ENCODE data around the gene DNAH8.

The DNAH8 gene

DNA sequence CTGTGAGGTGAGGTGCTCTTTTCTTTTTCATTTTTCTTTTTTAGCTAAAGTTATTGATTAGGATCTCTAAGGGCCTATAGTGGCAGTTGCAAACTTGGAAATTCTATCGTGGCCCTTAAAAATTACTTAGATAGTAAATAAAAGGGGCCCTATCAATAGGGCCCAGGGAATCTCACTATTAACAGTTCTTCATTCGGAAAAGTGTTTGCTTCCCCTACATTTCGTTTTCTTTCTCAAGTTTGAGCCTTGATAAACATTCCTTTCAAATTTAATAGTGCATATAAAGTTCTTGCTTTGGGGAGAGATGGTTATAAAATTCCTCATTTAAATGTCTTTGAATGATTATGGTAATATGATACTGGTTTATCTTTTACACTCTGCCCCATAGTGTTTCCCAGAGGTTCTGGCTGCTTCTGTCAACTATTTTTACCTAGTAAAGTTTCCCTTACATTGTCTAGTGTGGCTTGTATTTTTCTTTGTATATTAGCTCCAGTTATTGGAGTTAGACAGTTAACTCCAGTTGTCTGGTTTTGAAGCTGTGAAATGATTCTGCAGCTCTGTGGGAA is 263.1 kb downstream of the DNAH8 start:
- peaks cover 12% of the 10 kb centered on the region; the same call in 1 of the 2 replicates for H3K27me3 ChIP-seq (ENCODE audit: low read depth)

DNA sequence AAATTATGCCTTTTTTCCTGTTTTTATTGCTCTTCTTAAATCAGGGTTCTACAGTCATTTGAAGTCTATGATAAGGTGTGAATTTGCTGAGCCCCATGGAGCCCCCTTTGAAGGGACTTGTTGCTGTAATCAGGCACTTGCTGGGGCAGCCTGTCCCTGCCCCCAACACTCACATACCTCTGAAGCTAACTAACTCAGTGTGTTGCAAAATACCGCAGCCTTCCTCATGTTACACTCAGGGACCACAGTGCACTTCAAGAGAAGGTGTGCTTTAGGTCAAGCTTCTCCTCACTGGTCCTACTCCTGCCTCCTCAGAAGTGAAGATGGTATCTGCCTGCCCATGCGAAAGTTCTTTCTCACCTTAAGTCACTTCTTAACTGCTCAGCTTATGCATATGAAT is 267.4 kb downstream of the DNAH8 start:
- Histone ChIP-seq H3K4me3 (no peak overlapping the region), H3K4me1 (no peaks in the 10 kb centered on the region), H3K27me3 (ENCODE audit: low read depth) (peaks cover 27% of the 10 kb centered on the region), H3K36me3 (replicated peaks) (no peaks in the 10 kb centered on the region), H3K9me3 (no peaks in the 10 kb centered on the region)
- in situ Hi-C loops (cut with MboI; ENCODE audit: low sequenced_read_pairs), result no loop called here
- DNase-seq (ENCODE audit: low spot score in 2 of 2), result no peak

More for the DNA sequence above, 263.1 kb downstream of the DNAH8 start:
- DNase-seq (ENCODE audit: low spot score in 2 of 2), result no peak
- in situ Hi-C loops (cut with MboI; ENCODE audit: low sequenced_read_pairs), result loop anchor here (10.0 kb wide), 1 partner anchor 327 kb away; no protein-coding TSS in a partner anchor
- Histone ChIP-seq H3K36me3 (replicated peaks) (no peaks in the 10 kb centered on the region), H3K4me1 (no peaks in the 10 kb centered on the region), H3K9me3 (no peaks in the 10 kb centered on the region), H3K4me3 (no peak overlapping the region)

DNA sequence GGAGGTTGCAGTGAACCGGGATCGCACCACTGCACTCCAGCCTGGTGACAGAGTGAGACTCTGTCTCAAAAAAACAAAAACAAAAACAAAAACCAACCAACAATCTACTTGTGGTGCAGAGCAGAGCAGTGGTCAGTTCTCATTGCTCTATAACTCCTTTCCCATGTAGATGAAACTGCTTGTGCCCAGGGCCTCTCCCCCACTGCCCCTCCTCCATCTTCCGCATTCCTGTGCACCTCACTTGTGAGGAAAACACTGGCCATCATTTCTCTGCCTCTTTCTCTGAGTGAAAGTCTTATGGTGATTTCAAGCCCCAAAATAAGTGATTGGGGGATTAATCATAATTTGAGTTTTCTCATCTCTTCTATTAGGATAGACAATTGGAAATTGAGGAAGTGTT is 269.6 kb downstream of the DNAH8 start:
- in situ Hi-C loops (cut with MboI; ENCODE audit: low sequenced_read_pairs), result no loop called here
- Histone ChIP-seq H3K27me3 (ENCODE audit: low read depth) (peaks cover 23% of the 10 kb centered on the region), H3K9me3 (no peaks in the 10 kb centered on the region), H3K36me3 (replicated peaks) (no peaks in the 10 kb centered on the region), H3K4me3 (no peak overlapping the region), H3K4me1 (no peaks in the 10 kb centered on the region)
- DNase-seq (ENCODE audit: low spot score in 2 of 2), result no peak

DNA sequence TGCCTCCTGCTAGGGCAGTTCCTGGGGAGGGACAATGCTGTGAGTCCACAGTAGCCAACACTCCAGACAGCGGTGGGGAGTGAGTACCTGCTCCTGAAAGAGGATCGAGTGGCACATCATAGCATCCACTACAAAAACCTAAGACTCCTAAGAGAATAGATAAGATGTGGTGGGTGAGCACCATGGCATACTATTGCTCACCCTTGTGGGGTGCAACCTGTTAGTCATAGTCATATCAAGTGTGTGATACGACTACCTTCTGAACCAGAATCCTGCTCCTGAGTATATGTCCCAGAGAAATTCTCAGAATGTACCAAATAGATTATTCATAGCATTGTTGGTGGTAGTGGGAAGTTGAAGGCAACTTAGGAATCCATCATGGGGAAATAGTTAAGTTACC is 270.7 kb downstream of the DNAH8 start:
- in situ Hi-C loops (cut with MboI; ENCODE audit: low sequenced_read_pairs), result no loop called here
- Histone ChIP-seq H3K4me3 (no peak overlapping the region), H3K36me3 (replicated peaks) (no peaks in the 10 kb centered on the region), H3K4me1 (no peaks in the 10 kb centered on the region), H3K9me3 (no peaks in the 10 kb centered on the region), H3K27me3 (ENCODE audit: low read depth) (peaks cover 23% of the 10 kb centered on the region)
- no peak for DNase-seq (ENCODE audit: low spot score in 2 of 2)

DNA sequence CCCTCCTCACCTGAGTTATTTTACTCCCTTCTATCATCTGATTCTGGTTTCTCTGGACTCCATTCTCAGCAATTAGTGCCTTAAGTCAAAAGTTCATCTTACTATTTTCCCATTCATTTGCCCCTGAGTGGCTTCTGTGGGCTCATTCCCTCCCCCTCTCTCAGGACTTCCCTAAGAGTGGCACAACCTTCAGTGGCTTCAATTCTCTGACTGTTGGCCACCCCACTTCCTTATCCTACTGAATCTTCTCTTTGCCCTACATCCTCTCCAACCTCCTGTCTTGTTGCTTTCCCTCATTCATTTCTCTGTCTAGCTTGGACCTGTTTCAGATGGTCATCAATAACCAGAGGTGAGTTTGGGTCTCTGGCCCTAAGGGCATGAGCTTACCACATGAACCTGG is 272.4 kb downstream of the DNAH8 start:
- Histone ChIP-seq H3K4me1 (no peaks in the 10 kb centered on the region), H3K36me3 (replicated peaks) (no peaks in the 10 kb centered on the region), H3K4me3 (no peak overlapping the region), H3K27me3 (ENCODE audit: low read depth) (peaks cover 23% of the 10 kb centered on the region), H3K9me3 (no peaks in the 10 kb centered on the region)
- in situ Hi-C loops (cut with MboI; ENCODE audit: low sequenced_read_pairs), result no loop called here
- no peak for DNase-seq (ENCODE audit: low spot score in 2 of 2)

DNA sequence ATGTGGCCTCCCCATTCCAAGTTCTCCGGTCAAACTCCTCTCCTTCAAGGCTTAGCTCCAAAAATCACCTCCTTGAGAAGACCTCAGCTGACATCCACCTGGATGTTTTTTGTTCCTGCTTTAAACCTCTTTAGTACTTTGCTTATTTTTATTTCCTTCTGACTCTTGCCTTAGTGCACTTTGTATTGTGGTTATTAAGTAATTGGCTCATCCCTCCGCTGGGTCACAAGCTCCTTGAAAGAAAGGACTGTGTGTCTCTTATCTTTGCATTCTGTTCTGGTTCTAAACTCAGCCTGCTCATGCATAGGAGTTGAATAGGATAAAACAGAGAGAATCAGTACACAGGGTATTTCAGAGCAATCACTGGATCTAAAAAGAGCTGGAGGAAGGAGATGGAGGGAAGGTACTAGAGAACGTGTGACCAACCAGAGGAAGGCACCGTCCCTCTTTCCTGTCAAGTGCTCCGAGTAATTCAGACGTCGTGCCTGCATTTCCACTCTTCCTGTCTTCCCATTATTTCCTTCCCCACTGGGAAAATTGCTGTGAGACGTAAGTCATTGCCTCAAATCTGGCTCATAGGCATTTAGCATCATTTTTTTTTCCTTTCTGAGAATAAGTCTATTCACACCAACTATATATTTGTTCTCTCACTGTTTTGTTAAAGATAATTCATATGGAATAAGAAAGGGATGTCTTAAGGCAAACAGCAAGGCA is 273.8 kb downstream of the DNAH8 start:
- H3K27me3 ChIP-seq (ENCODE audit: low read depth), result peaks cover 25% of the 10 kb centered on the region
- no peaks in the 10 kb centered on the region for H3K36me3 ChIP-seq (replicated peaks)
- no peaks in the 10 kb centered on the region for H3K4me1 ChIP-seq
- DNase-seq (ENCODE audit: low spot score in 2 of 2), result no peak
- H3K9me3 ChIP-seq, result no peaks in the 10 kb centered on the region
- in situ Hi-C loops (cut with MboI; ENCODE audit: low sequenced_read_pairs), result no loop called here
- no peak overlapping the region for H3K4me3 ChIP-seq

DNA sequence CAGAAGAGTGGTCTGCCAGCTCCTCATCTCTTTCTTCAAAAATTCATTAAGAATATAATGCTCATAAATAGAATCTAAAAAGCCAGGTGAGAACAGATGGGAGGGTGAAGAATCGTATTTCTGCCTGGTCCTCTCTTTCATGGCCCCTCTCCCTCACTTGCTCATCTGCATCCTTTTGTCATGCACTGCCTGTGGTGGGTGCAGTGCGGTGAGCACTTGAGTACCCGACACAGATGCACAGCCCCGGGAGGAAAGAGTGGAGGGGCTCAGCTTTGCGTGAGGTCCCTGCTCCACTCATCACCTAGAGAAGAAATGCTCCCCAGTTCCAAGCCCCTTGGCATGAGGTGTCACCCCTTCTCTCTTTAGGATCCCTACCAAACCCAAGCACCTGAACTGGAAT is 275.4 kb downstream of the DNAH8 start:
- Histone ChIP-seq H3K4me3 (no peak overlapping the region), H3K27me3 (ENCODE audit: low read depth) (peaks cover 19% of the 10 kb centered on the region), H3K4me1 (no peaks in the 10 kb centered on the region), H3K9me3 (no peaks in the 10 kb centered on the region), H3K36me3 (replicated peaks) (no peaks in the 10 kb centered on the region)
- in situ Hi-C loops (cut with MboI; ENCODE audit: low sequenced_read_pairs), result no loop called here
- no peak for DNase-seq (ENCODE audit: low spot score in 2 of 2)

DNA sequence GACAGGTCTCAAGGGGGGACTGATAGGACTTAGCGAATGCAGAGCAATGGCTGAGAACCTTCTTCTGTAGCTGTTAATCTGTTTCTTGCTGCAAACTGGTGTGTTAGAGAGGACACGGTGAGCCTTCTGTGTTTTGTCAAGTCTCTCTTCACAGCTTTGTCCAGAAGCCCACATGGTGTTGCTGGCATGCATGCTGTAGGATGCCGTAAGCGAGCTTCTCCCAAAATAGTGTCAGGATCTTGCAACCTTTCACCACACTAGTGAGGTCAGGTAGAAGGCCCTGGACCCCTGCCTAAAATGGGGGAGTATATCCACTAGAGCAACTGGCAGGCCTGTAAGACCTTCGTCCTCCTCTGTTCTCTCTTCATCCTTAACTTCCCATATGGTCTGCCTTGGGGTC is 281.6 kb downstream of the DNAH8 start:
- DNase-seq (ENCODE audit: low spot score in 2 of 2), result no peak
- no peaks in the 10 kb centered on the region for H3K9me3 ChIP-seq
- peaks cover 27% of the 10 kb centered on the region for H3K27me3 ChIP-seq (ENCODE audit: low read depth)
- no peaks in the 10 kb centered on the region for H3K36me3 ChIP-seq (replicated peaks)
- in situ Hi-C loops (cut with MboI; ENCODE audit: low sequenced_read_pairs), result no loop called here
- no peak overlapping the region for H3K4me3 ChIP-seq
- no peaks in the 10 kb centered on the region for H3K4me1 ChIP-seq

DNA sequence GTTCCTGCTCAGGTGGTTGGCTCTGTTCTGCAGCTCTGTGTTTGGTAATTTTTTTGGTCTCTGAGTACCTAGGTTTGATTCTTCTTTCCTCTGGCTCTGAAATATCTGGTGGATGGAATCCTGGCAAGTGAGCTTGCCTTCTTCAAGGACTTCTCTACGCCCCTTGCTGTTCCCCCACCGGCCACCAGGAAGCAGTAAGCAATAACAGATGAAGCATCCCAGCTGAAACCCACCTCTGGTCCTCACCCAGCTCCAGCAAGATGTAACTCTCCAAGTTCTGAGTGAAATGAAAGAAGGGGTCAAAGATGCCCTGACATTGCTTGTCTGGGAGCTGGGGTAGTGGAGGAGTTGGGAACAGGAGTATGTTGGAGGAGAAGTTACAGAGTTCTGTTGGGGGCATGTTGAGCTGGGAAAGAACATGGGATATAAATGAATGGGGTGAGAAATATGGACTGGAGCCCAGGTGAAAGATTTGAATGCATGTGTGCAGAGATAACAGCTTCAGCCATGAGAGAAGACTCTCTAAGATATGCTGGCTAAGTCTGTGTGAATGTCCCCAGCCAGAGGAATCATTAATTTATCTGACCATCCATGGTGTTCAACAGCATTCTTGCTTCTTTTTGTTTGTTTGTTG is 282.1 kb downstream of the DNAH8 start:
- H3K4me1 ChIP-seq, result no peaks in the 10 kb centered on the region
- H3K4me3 ChIP-seq, result no peak overlapping the region
- no peaks in the 10 kb centered on the region for H3K36me3 ChIP-seq (replicated peaks)
- H3K27me3 ChIP-seq (ENCODE audit: low read depth), result peaks cover 30% of the 10 kb centered on the region
- in situ Hi-C loops (cut with MboI; ENCODE audit: low sequenced_read_pairs), result no loop called here
- peak; percentile 11 to 61 for DNase-seq (ENCODE audit: low spot score in 2 of 2)
- no peaks in the 10 kb centered on the region for H3K9me3 ChIP-seq

DNA sequence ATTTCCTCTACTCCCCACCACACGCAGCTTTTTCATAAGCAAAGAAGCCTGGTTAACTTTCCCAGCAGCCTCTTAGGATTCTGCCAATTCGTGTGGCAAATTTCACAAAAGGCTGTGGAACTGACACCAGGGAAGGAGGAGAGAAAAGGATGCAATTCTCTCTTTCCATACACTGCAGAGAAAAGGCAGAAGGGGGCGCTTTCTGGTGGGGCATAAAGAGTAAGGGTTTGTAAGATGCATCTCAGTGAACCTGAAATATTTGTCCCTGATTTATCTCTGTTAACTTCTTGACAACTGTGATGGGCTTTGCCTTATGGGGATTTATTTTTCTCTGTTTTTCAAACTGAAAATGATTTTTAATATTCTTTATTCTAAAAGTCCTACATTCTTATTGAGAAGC is 288.0 kb downstream of the DNAH8 start:
- peaks cover 22% of the 10 kb centered on the region for H3K27me3 ChIP-seq (ENCODE audit: low read depth)
- peak in 1 of 2 experiments; percentile 17 for DNase-seq (ENCODE audit: low spot score in 2 of 2)
- no peaks in the 10 kb centered on the region for H3K4me1 ChIP-seq
- H3K4me3 ChIP-seq, result no peak overlapping the region
- no peaks in the 10 kb centered on the region for H3K9me3 ChIP-seq
- H3K36me3 ChIP-seq (replicated peaks), result no peaks in the 10 kb centered on the region
- in situ Hi-C loops (cut with MboI; ENCODE audit: low sequenced_read_pairs), result loop anchor here (10.0 kb wide), 1 partner anchor 302 kb away; no protein-coding TSS in a partner anchor

DNA sequence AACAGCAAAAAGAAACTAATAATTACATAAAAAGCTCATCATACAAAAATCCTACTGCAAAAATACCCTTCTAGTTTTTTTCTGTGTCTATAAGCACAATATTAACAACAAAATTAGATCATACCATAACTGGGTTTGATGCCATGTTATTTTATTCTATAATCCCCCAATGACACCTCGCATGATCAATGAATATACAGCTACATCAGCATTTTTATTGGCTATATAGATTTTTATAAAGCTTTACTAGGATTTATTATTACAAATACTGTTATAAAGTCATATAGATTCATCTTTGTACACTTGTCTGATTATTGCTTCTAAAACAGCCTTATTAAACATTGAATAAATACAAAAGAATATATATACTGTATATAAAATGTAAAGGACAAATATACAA is 288.4 kb downstream of the DNAH8 start:
- Histone ChIP-seq H3K9me3 (no peaks in the 10 kb centered on the region), H3K4me3 (no peak overlapping the region), H3K36me3 (replicated peaks) (no peaks in the 10 kb centered on the region), H3K4me1 (no peaks in the 10 kb centered on the region), H3K27me3 (ENCODE audit: low read depth) (peaks cover 20% of the 10 kb centered on the region)
- in situ Hi-C loops (cut with MboI; ENCODE audit: low sequenced_read_pairs), result loop anchor here (10.0 kb wide), 1 partner anchor 301 kb away; no protein-coding TSS in a partner anchor
- DNase-seq (ENCODE audit: low spot score in 2 of 2), result no peak

DNA sequence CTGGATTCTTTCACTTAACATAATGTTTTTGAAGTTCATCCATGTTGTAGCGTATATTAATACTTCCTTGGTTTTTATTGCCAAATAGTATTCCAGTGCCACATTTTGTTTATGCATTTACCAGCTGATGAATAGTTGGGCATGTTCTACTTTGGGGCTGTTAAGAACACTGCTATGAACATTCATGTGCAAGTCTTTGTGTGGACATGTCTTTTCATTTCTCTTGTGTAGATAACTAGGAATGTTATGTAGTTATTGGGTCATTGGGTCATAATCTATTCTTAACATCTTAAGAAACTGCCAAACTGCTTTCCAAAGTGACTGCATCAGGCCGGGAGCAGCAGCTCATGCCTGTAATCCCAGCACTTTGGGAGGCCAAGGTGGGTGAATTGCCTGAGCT is 289.7 kb downstream of the DNAH8 start:
- Histone ChIP-seq H3K4me1 (no peaks in the 10 kb centered on the region), H3K4me3 (no peak overlapping the region), H3K36me3 (replicated peaks) (no peaks in the 10 kb centered on the region), H3K9me3 (no peaks in the 10 kb centered on the region), H3K27me3 (ENCODE audit: low read depth) (peaks cover 13% of the 10 kb centered on the region)
- in situ Hi-C loops (cut with MboI; ENCODE audit: low sequenced_read_pairs), result loop anchor here (10.0 kb wide), 1 partner anchor 300 kb away; no protein-coding TSS in a partner anchor
- DNase-seq (ENCODE audit: low spot score in 2 of 2), result no peak

DNA sequence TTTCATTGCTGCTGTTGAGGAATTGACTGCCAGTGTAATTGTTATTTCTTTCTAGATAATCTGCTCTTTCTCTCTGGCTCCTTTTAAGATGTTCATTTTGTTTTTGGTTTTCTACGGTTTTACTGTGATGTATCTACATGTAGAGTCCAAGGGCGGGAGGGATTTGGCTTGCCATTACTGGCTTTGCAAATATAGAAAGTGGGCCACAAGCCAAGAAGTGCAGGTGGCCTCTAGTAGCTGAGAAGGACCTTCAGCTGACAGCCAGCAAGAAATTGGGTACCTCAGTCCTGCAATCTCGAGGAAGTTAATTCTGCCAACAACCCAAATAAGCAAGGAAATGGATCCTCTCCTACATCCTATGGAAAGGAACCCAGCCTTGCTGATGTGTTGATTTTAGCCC is 290.7 kb downstream of the DNAH8 start:
- in situ Hi-C loops (cut with MboI; ENCODE audit: low sequenced_read_pairs), result loop anchor here (10.0 kb wide), 1 partner anchor 299 kb away; no protein-coding TSS in a partner anchor

DNA sequence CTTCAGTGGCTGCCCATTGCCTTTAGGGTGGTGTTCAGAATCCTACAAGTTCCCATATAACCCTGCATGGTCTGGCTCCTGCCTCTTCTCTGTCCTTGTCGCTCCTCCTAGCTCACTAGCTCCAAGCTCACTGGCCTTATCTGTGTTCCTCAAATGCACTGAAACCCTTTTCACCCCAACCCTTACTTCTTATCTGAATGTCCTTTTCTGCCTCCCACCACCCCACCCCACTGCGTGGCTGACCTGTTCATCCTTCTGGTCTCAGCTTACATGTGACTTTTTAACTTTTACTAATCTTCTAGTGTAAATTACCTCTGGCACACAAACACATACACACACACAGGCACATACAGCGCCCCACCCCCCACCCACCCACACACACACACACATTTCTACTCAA is 292.5 kb downstream of the DNAH8 start:
- peaks cover 3% of the 10 kb centered on the region; the same call in 1 of the 2 replicates for H3K27me3 ChIP-seq (ENCODE audit: low read depth)
- H3K9me3 ChIP-seq, result no peaks in the 10 kb centered on the region
- H3K4me1 ChIP-seq, result no peaks in the 10 kb centered on the region
- H3K36me3 ChIP-seq (replicated peaks), result no peaks in the 10 kb centered on the region
- in situ Hi-C loops (cut with MboI; ENCODE audit: low sequenced_read_pairs), result loop anchor here (10.0 kb wide), 1 partner anchor 297 kb away; no protein-coding TSS in a partner anchor
- H3K4me3 ChIP-seq, result no peak overlapping the region
- DNase-seq (ENCODE audit: low spot score in 2 of 2), result no peak

More for the DNA sequence above, 290.7 kb downstream of the DNAH8 start:
- Histone ChIP-seq H3K27me3 (ENCODE audit: low read depth) (peaks cover 6% of the 10 kb centered on the region; the same call in 1 of the 2 replicates), H3K36me3 (replicated peaks) (no peaks in the 10 kb centered on the region), H3K4me3 (no peak overlapping the region), H3K4me1 (no peaks in the 10 kb centered on the region), H3K9me3 (no peaks in the 10 kb centered on the region)
- no peak for DNase-seq (ENCODE audit: low spot score in 2 of 2)
